Ovary (tissue), 9 donors: Measurements from ENCODE around the gene CBLIF. TPM values are rescaled to one million over a fixed set of nuclear protein-coding genes. Genes with fewer than 3 reads are reported as not detected.
"Not testable (repeated sequence)": the region's sequence is repeated elsewhere in the genome, so short reads cannot be mapped to it uniquely, and the experiment has no call there.

ENCODE experiments used
- DNase-seq, 5 donors: peaks; one replicate each; pipeline ENCODE4 v3.0.0-alpha.2; 2019 to 2020
- H3K27ac ChIP-seq, 2 donors: fragments of 200-600 bp; one replicate each; pipeline versions ENCODE4 v1.5.1 to v1.8.0; 2019 to 2022
- H3K27me3 ChIP-seq: fragments of 200-600 bp; one replicate; pipeline ENCODE4 v1.8.0; 2022
- H3K36me3 ChIP-seq: fragments of 200-600 bp; sonication (generic); one replicate; pipeline ENCODE4 v1.5.1; 2019
- H3K4me1 ChIP-seq: one replicate; pipeline ENCODE4 v1.8.1; 2013; ENCODE audit warnings: mild to moderate bottlenecking, moderate library complexity; ENCODE audit not compliant: insufficient read depth
- H3K4me3 ChIP-seq: fragments of 200-600 bp; sonication (generic); one replicate; pipeline ENCODE4 v1.5.1; 2017
- H3K9me3 ChIP-seq, 2 donors: fragments of 200-600 bp in 1 of 2; sonication (generic) in 1 of 2; one replicate each; pipeline versions ENCODE4 v1.5.1 to v1.8.1; 2013 to 2019; ENCODE audit warnings: mild to moderate bottlenecking in 1 of 2, moderate library complexity in 1 of 2
- CTCF ChIP-seq, 3 donors: fragments of 450-650 bp in 2 of 3; fragments of 200-600 bp in 1 of 3; IDR thresholded peaks; one replicate each; pipeline versions ENCODE4 v1.5.1 to v1.8.0; 2016 to 2022; ENCODE audit warnings: antibody characterized with exemption in 3 of 3, mild to moderate bottlenecking in 1 of 3
- EP300 ChIP-seq: sonication (generic); formaldehyde crosslinking; IDR thresholded peaks from one replicate; pipeline ENCODE4 v1.6.1; 2017; ENCODE audit warnings: antibody characterized with exemption
- POLR2A ChIP-seq: fragments of 450-650 bp; IDR thresholded peaks from one replicate; pipeline ENCODE4 v1.6.1; 2017; ENCODE audit warnings: antibody characterized with exemption, mild to moderate bottlenecking, moderate library complexity
- WGBS, 3 donors: extraction: QIAGEN DNeasy Blood & Tissue Kit in 1 of 3; methylation state at CpG; one replicate each; pipeline versions ENCODE4 v1.1.5 to v1.1.7; 2013 to 2017; 5-methylcytosine and 5-hydroxymethylcytosine counted together
- intact Hi-C, 4 donors: fragments of 100-400 bp; cut with DNase I; formaldehyde crosslinking; loops; one replicate each; pipeline versions ENCODE4 v1.11.0 to v1.15.1; 2022 to 2023
- polyA plus RNA-seq, 2 donors: library from polyadenylated mRNA; stranded (reverse); fragments of 200-250 nt in 1 of 2; fragments of 350-450 nt in 1 of 2; fragmentation: Illumina TruSeq in 1 of 2; extraction: RNeasy Lipid Tissue Mini Kit (QIAGEN cat#74804) in 1 of 2; gene quantifications; one replicate each; pipeline ENCODE4 v1.2.3, GENCODE V29; 2013 to 2014
- total RNA-seq, 7 donors: library from RNA; depleted of rRNA in 2 of 7; stranded (reverse); fragments of >200 nt in 2 of 7; fragmentation: NEBNext Ultra II Directional in 3 of 7; extraction: Animal tissue kit (Norgen Biotek cat#: 25700) in 3 of 7; gene quantifications; one replicate each; pipeline versions ENCODE4 v1.1.0 to v1.2.4, GENCODE V29; 2016 to 2023
- donor health status: DM: no; HTN: no; CAD: no; lungs with moderate emphysema.
- donor health status: DM: no; HTN: no; CAD: no.
- donor health status: Bipolar disorder and iron deficiency.
- donor health status: DM: yes; HTN: yes; CAD: no.
- donor health status: DM: no; HTN: no; CAD: no.
- donor health status: DM: yes; HTN: yes; CAD: no.

Gene CBLIF
- total and polyA plus RNA-seq, 9 donors = not detected

GRCh38 chr11:59787816-59788215, 57.5 kb downstream of the CBLIF start:
- WGBS, 3 donors = 58 to 68% (median 61%) methylated on average over 3 of the region's 3 CpGs
- H3K4me1 ChIP-seq = no peaks in the 10 kb centered on the region
- intact Hi-C loops = no loop called here
- TF ChIP-seq POLR2A (no peak), EP300 (no peak), CTCF (IDR thresholded peaks at IDR 0.05) (no peak)
- H3K27ac ChIP-seq = no peak overlapping the region
- H3K4me3 ChIP-seq = no peak overlapping the region
- H3K27me3 ChIP-seq = no peaks in the 10 kb centered on the region
- DNase-seq = no peak
- no peaks in the 10 kb centered on the region for H3K36me3 ChIP-seq
- H3K9me3 ChIP-seq = no peaks in the 10 kb centered on the region

GRCh38 chr11:59787255-59787588, 58.1 kb downstream of the CBLIF start:
- no peaks in the 10 kb centered on the region for H3K4me1 ChIP-seq
- no peaks in the 10 kb centered on the region for H3K36me3 ChIP-seq
- TF ChIP-seq EP300 (no peak), POLR2A (no peak), CTCF (IDR thresholded peaks at IDR 0.05) (no peak)
- 82 to 89% (median 86%) methylated on average over 4 of the region's 4 CpGs for WGBS, 3 donors
- H3K27ac ChIP-seq = no peak overlapping the region
- intact Hi-C loops = no loop called here
- no peak overlapping the region for H3K4me3 ChIP-seq
- DNase-seq = no peak
- H3K9me3 ChIP-seq = no peaks in the 10 kb centered on the region
- H3K27me3 ChIP-seq = no peaks in the 10 kb centered on the region

GRCh38 chr11:59785818-59786217, 59.5 kb downstream of the CBLIF start:
- H3K4me1 ChIP-seq = no peaks in the 10 kb centered on the region
- no peak overlapping the region for H3K4me3 ChIP-seq
- 78 to 92% (median 88%) methylated on average over 4 of the region's 4 CpGs for WGBS, 3 donors
- no peak for DNase-seq
- H3K9me3 ChIP-seq = no peaks in the 10 kb centered on the region
- no peaks in the 10 kb centered on the region for H3K36me3 ChIP-seq
- no peak overlapping the region for H3K27ac ChIP-seq
- intact Hi-C loops = no loop called here
- TF ChIP-seq CTCF (IDR thresholded peaks at IDR 0.05) = no peak
- TF ChIP-seq POLR2A = no peak
- no peak for TF ChIP-seq EP300
- H3K27me3 ChIP-seq = no peaks in the 10 kb centered on the region

GRCh38 chr11:59784441-59784840, 60.9 kb downstream of the CBLIF start:
- H3K4me3 ChIP-seq, H3K27me3 ChIP-seq, H3K9me3 ChIP-seq, H3K4me1 ChIP-seq, H3K27ac ChIP-seq, intact Hi-C loops, DNase-seq, H3K36me3 ChIP-seq: not testable (repeated sequence)
- 83 to 91% (median 89%) methylated on average over 5 of the region's 5 CpGs for WGBS, 3 donors

GRCh38 chr11:59783632-59784090, 61.6 kb downstream of the CBLIF start:
- H3K4me1 ChIP-seq = no peaks in the 10 kb centered on the region
- intact Hi-C loops = no loop called here
- no peak overlapping the region for H3K27ac ChIP-seq
- no peaks in the 10 kb centered on the region for H3K9me3 ChIP-seq
- no peak for DNase-seq
- no peak overlapping the region for H3K4me3 ChIP-seq
- TF ChIP-seq CTCF (IDR thresholded peaks at IDR 0.05) = no peak
- no peak for TF ChIP-seq EP300
- H3K27me3 ChIP-seq = no peaks in the 10 kb centered on the region
- no peaks in the 10 kb centered on the region for H3K36me3 ChIP-seq
- 87 to 88% (median 87%) methylated on average over 4 of the region's 4 CpGs for WGBS, 3 donors
